GM23338 (cell line): ENCODE measurements around the gene MCMBP. TPM values are rescaled to one million over a fixed set of nuclear protein-coding genes. Genes with fewer than 3 reads are reported as not detected.

ENCODE experiments used
- ATAC-seq: fragments of 200-7000 bp; cut with Tn5 transposase; 3 replicates; pipeline ENCODE4 v1.9.1; 2020
- DNase-seq: peaks from one replicate; pipeline ENCODE4 v3.0.0-alpha.2; 2015; ENCODE audit warnings: low spot score
- H2AFZ ChIP-seq: fragments of 200-600 bp; sonication (generic); 2 replicates; pipeline ENCODE4 v1.8.0; 2016; ENCODE audit warnings: antibody characterized with exemption, mild to moderate bottlenecking, moderate library complexity
- H3F3A ChIP-seq: fragments of 200-600 bp; sonication (generic); replicated peaks from 2 replicates; pipeline ENCODE4 v1.8.0; 2017; ENCODE audit warnings: antibody characterized with exemption, mixed run types, low read depth
- H3K27ac ChIP-seq: fragments of 200-600 bp; sonication (generic); 2 replicates; pipeline ENCODE4 v1.6.1; 2016; ENCODE audit warnings: low read depth
- H3K27me3 ChIP-seq: fragments of 200-600 bp; sonication (generic); 2 replicates; pipeline ENCODE4 v1.8.0; 2016; ENCODE audit warnings: mild to moderate bottlenecking, mixed run types, moderate library complexity; ENCODE audit not compliant: insufficient read depth
- H3K36me3 ChIP-seq: fragments of 200-600 bp; sonication (generic); 2 replicates; pipeline ENCODE4 v1.8.0; 2016; ENCODE audit warnings: mild to moderate bottlenecking; ENCODE audit not compliant: insufficient read depth
- H3K4me1 ChIP-seq: fragments of 200-600 bp; sonication (generic); 2 replicates; pipeline ENCODE4 v1.8.0; 2016; ENCODE audit warnings: mild to moderate bottlenecking, moderate library complexity; ENCODE audit not compliant: insufficient read depth
- H3K4me2 ChIP-seq: fragments of 200-600 bp; sonication (generic); 2 replicates; pipeline ENCODE4 v1.7.1; 2017; ENCODE audit warnings: mixed run types
- H3K4me3 ChIP-seq: fragments of 200-600 bp; sonication (generic); 2 replicates; pipeline ENCODE4 v1.6.1; 2016; ENCODE audit warnings: mixed run types
- H3K79me2 ChIP-seq: fragments of 200-600 bp; sonication (generic); replicated peaks from 2 replicates; pipeline ENCODE4 v1.8.0; 2017; ENCODE audit warnings: mild to moderate bottlenecking; ENCODE audit not compliant: insufficient read depth
- H3K9me2 ChIP-seq: fragments of 200-600 bp; sonication (generic); 2 replicates; pipeline ENCODE4 v1.8.0; 2017; ENCODE audit not compliant: insufficient read depth
- H4K20me1 ChIP-seq: fragments of 200-600 bp; sonication (generic); replicated peaks from 2 replicates; pipeline ENCODE4 v1.8.0; 2017; ENCODE audit warnings: mild to moderate bottlenecking; ENCODE audit not compliant: insufficient read depth
- H3K27ac Mint-ChIP-seq: 2 replicates; pipeline ENCODE4 v1.8.0; 2020; ENCODE audit warnings: inconsistent platforms, mild to moderate bottlenecking, moderate library complexity, mixed read lengths
- H3K27me3 Mint-ChIP-seq: 3 replicates; pipeline ENCODE4 v1.8.0; 2022; ENCODE audit warnings: low read depth, mild to moderate bottlenecking, moderate library complexity, mixed read lengths, inconsistent platforms; ENCODE audit not compliant: insufficient read depth, poor library complexity
- H3K36me3 Mint-ChIP-seq: 3 replicates; pipeline ENCODE4 v1.8.0; 2021; ENCODE audit warnings: low read depth, mild to moderate bottlenecking, inconsistent platforms, moderate library complexity, mixed read lengths
- H3K4me1 Mint-ChIP-seq: 3 replicates; pipeline ENCODE4 v1.8.0; 2020; ENCODE audit warnings: mild to moderate bottlenecking, inconsistent platforms, mixed read lengths
- H3K4me3 Mint-ChIP-seq: 3 replicates; pipeline ENCODE4 v1.8.0; 2021; ENCODE audit warnings: moderate library complexity, mild to moderate bottlenecking, inconsistent platforms, mixed read lengths
- H3K9me3 Mint-ChIP-seq: 3 replicates; pipeline ENCODE4 v1.8.0; 2020; ENCODE audit warnings: moderate library complexity, mild to moderate bottlenecking, inconsistent platforms, mixed read lengths
- CREB1 ChIP-seq: fragments of 250-450 bp; sonication (Bioruptor Pico); IDR thresholded peaks from 2 replicates; pipeline ENCODE4 v1.5.0; 2020; ENCODE audit warnings: low read depth, mild to moderate bottlenecking, moderate library complexity
- EZH2 ChIP-seq: fragments of 200-600 bp; sonication (generic); IDR thresholded peaks from one replicate; pipeline ENCODE4 v1.8.0; 2017; ENCODE audit warnings: antibody characterized with exemption, mild to moderate bottlenecking, low read depth; ENCODE audit not compliant: unreplicated experiment
- EZH2phosphoT487 ChIP-seq: fragments of 200-600 bp; sonication (generic); IDR thresholded peaks from one replicate; pipeline ENCODE4 v1.8.1; 2018; ENCODE audit warnings: antibody characterized with exemption; ENCODE audit not compliant: unreplicated experiment
- JUNB ChIP-seq: IDR thresholded peaks from one replicate; pipeline ENCODE4 v1.6.1; 2016; ENCODE audit warnings: antibody characterized with exemption; ENCODE audit not compliant: unreplicated experiment
- NANOG ChIP-seq: IDR thresholded peaks from 2 replicates; pipeline ENCODE4 v1.6.1; 2016; ENCODE audit warnings: antibody characterized with exemption, borderline replicate concordance
- STAT1 ChIP-seq: IDR thresholded peaks from one replicate; pipeline ENCODE4 v1.6.1; 2016; ENCODE audit warnings: antibody characterized with exemption; ENCODE audit not compliant: unreplicated experiment
- ZNF114 ChIP-seq: fragments of 250-450 bp; sonication (Bioruptor Pico); IDR thresholded peaks from 2 replicates; pipeline ENCODE4 v1.5.0; 2020; ENCODE audit warnings: mild to moderate bottlenecking, moderate library complexity
- ZNF331 ChIP-seq: fragments of 250-450 bp; sonication (Bioruptor Pico); IDR thresholded peaks from 2 replicates; pipeline ENCODE4 v1.5.0; 2020; ENCODE audit warnings: low read depth, mild to moderate bottlenecking, moderate library complexity
- polyA plus RNA-seq: library from polyadenylated mRNA; unstranded; fragments of >200 nt; fragmentation: Nextera tagmentation; extraction: Ambion mirVana; gene quantifications from 2 replicates; pipeline ENCODE4 v1.2.1, GENCODE V29; 2016
- total RNA-seq: library from RNA; depleted of rRNA; stranded (reverse); fragments of >200 nt; shearing (Covaris generic); gene quantifications from 2 replicates; pipeline ENCODE4 v1.2.3, GENCODE V29; 2014
- TF ChIP-seq, protein P1 (sequence below): IDR thresholded peaks from 2 replicates; pipeline ENCODE4 v1.6.1; 2016; ENCODE audit warnings: antibody characterized with exemption
- TF ChIP-seq, protein P2 (sequence below), 2 experiments: fragments of 200-600 bp in 1 of 2; sonication (generic) in 1 of 2; conservative IDR thresholded peaks; 2 replicates each; pipeline versions ENCODE4 v1.5.1 to v1.6.1; 2016 to 2017; ENCODE audit warnings: antibody characterized with exemption in 2 of 2, low read depth in 2 of 2, mild to moderate bottlenecking in 2 of 2, moderate library complexity in 1 of 2
- TF ChIP-seq, protein P3 (sequence below): fragments of 250-450 bp; sonication (Bioruptor Pico); IDR thresholded peaks from 2 replicates; pipeline ENCODE4 v1.5.0; 2020; ENCODE audit warnings: mild to moderate bottlenecking, moderate library complexity

The MCMBP gene
- total and polyA plus RNA-seq, 2 experiments from 2014 or later = 30.9 to 76.6 TPM

DNA sequence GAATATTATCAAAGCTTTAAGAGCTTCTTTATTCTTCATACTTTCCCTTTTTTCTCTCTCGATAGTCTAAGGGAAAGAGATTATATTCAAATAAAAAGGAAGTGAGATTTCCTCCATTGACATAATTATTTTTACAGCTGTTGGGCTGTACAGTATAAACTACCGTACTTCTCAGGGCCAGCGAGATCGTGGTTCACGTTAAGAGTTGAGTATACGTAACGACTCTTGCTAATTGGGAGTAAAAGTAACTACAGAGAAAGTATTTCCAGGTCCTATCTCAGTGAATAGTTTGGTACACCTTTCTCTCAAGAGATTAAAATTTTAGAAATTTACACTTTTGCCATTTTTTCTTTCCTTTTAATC lies 89.0 kb downstream of the MCMBP start:
- no peak overlapping the region for H3K4me2 ChIP-seq
- no peaks in the 10 kb centered on the region for H3K79me2 ChIP-seq
- Mint-ChIP-seq H3K27me3 (peaks cover 10% of the 10 kb centered on the region), H3K36me3 (no peaks in the 10 kb centered on the region), H3K4me1 (peaks cover 38% of the 10 kb centered on the region), H3K4me3 (no peak overlapping the region), H3K9me3 (no peaks in the 10 kb centered on the region), H3K27ac (no peak overlapping the region)
- no peak overlapping the region for H3K4me3 ChIP-seq
- ATAC-seq = no peak
- H4K20me1 ChIP-seq = no peaks in the 10 kb centered on the region
- no peak overlapping the region for H2AFZ ChIP-seq
- no peak overlapping the region for H3K27ac ChIP-seq
- H3F3A ChIP-seq = no peaks in the 10 kb centered on the region; the same call in 1 of the 2 replicates
- peaks cover 22% of the 10 kb centered on the region for H3K4me1 ChIP-seq
- DNase-seq = no peak
- no peaks in the 10 kb centered on the region for H3K9me2 ChIP-seq
- no peaks in the 10 kb centered on the region for H3K27me3 ChIP-seq
- no peaks in the 10 kb centered on the region for H3K36me3 ChIP-seq
- no peak for TF ChIP-seq STAT1

DNA sequence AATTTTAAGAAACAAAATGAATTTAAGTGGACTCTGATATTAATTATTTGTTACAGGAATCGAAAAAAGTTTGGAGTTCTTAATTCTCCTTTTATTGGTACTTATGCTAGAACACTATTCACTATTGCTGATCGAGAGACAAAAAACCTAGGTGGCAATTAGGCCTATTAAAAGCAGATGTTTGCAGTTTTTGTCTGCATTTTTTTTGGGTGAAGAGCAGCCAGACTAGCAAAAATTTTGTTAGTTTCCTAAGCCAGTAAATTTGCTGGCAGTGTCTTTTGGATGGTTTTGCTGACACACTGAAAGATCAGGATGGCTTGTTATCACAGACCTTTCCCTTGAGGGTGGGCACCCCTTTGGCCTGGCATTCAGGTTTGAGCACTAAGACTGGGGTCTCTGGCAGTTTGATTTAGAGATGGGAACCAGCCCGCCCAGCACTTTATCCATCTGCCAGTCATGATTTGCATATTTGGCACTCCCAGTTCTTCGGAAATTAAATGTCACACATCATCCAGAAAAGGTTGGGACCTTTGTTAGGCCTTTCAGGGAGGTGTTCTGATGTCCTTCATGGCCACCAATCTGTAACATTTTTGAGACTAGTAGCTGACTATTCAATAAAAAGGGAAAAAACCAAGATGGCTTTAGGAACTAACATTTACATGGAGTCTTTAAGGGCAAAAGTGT lies 89.5 kb downstream of the MCMBP start:
- Histone ChIP-seq H3K4me3 (no peak overlapping the region), H3K4me2 (no peak overlapping the region), H3F3A (no peaks in the 10 kb centered on the region; the same call in 1 of the 2 replicates), H3K9me2 (no peaks in the 10 kb centered on the region), H4K20me1 (no peaks in the 10 kb centered on the region), H2AFZ (no peak overlapping the region), H3K36me3 (no peaks in the 10 kb centered on the region), H3K4me1 (peaks cover 22% of the 10 kb centered on the region), H3K79me2 (no peaks in the 10 kb centered on the region), H3K27ac (no peak overlapping the region), H3K27me3 (no peaks in the 10 kb centered on the region)
- DNase-seq = no peak
- no peak overlapping the region for H3K27ac Mint-ChIP-seq
- H3K36me3 Mint-ChIP-seq = no peaks in the 10 kb centered on the region
- no peaks in the 10 kb centered on the region for H3K9me3 Mint-ChIP-seq
- peaks cover 10% of the 10 kb centered on the region for H3K27me3 Mint-ChIP-seq
- H3K4me3 Mint-ChIP-seq = no peak overlapping the region
- H3K4me1 Mint-ChIP-seq = peaks cover 37% of the 10 kb centered on the region
- ATAC-seq = no peak
- no peak for TF ChIP-seq ZNF114 (CRISPR knock-in tag)
- TF ChIP-seq ZNF331 (CRISPR knock-in tag) = no peak
- TF ChIP-seq, protein P1, sequence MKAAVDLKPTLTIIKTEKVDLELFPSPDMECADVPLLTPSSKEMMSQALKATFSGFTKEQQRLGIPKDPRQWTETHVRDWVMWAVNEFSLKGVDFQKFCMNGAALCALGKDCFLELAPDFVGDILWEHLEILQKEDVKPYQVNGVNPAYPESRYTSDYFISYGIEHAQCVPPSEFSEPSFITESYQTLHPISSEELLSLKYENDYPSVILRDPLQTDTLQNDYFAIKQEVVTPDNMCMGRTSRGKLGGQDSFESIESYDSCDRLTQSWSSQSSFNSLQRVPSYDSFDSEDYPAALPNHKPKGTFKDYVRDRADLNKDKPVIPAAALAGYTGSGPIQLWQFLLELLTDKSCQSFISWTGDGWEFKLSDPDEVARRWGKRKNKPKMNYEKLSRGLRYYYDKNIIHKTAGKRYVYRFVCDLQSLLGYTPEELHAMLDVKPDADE = no peak
- TF ChIP-seq, protein P2, sequence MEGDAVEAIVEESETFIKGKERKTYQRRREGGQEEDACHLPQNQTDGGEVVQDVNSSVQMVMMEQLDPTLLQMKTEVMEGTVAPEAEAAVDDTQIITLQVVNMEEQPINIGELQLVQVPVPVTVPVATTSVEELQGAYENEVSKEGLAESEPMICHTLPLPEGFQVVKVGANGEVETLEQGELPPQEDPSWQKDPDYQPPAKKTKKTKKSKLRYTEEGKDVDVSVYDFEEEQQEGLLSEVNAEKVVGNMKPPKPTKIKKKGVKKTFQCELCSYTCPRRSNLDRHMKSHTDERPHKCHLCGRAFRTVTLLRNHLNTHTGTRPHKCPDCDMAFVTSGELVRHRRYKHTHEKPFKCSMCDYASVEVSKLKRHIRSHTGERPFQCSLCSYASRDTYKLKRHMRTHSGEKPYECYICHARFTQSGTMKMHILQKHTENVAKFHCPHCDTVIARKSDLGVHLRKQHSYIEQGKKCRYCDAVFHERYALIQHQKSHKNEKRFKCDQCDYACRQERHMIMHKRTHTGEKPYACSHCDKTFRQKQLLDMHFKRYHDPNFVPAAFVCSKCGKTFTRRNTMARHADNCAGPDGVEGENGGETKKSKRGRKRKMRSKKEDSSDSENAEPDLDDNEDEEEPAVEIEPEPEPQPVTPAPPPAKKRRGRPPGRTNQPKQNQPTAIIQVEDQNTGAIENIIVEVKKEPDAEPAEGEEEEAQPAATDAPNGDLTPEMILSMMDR (conservative IDR thresholded peaks at IDR 0.05; ENCODE audit: low read depth in 2 of 2) = no peak
- no peak for TF ChIP-seq EZH2phosphoT487
- TF ChIP-seq CREB1 (CRISPR knock-in tag) = no peak
- TF ChIP-seq, protein P3, sequence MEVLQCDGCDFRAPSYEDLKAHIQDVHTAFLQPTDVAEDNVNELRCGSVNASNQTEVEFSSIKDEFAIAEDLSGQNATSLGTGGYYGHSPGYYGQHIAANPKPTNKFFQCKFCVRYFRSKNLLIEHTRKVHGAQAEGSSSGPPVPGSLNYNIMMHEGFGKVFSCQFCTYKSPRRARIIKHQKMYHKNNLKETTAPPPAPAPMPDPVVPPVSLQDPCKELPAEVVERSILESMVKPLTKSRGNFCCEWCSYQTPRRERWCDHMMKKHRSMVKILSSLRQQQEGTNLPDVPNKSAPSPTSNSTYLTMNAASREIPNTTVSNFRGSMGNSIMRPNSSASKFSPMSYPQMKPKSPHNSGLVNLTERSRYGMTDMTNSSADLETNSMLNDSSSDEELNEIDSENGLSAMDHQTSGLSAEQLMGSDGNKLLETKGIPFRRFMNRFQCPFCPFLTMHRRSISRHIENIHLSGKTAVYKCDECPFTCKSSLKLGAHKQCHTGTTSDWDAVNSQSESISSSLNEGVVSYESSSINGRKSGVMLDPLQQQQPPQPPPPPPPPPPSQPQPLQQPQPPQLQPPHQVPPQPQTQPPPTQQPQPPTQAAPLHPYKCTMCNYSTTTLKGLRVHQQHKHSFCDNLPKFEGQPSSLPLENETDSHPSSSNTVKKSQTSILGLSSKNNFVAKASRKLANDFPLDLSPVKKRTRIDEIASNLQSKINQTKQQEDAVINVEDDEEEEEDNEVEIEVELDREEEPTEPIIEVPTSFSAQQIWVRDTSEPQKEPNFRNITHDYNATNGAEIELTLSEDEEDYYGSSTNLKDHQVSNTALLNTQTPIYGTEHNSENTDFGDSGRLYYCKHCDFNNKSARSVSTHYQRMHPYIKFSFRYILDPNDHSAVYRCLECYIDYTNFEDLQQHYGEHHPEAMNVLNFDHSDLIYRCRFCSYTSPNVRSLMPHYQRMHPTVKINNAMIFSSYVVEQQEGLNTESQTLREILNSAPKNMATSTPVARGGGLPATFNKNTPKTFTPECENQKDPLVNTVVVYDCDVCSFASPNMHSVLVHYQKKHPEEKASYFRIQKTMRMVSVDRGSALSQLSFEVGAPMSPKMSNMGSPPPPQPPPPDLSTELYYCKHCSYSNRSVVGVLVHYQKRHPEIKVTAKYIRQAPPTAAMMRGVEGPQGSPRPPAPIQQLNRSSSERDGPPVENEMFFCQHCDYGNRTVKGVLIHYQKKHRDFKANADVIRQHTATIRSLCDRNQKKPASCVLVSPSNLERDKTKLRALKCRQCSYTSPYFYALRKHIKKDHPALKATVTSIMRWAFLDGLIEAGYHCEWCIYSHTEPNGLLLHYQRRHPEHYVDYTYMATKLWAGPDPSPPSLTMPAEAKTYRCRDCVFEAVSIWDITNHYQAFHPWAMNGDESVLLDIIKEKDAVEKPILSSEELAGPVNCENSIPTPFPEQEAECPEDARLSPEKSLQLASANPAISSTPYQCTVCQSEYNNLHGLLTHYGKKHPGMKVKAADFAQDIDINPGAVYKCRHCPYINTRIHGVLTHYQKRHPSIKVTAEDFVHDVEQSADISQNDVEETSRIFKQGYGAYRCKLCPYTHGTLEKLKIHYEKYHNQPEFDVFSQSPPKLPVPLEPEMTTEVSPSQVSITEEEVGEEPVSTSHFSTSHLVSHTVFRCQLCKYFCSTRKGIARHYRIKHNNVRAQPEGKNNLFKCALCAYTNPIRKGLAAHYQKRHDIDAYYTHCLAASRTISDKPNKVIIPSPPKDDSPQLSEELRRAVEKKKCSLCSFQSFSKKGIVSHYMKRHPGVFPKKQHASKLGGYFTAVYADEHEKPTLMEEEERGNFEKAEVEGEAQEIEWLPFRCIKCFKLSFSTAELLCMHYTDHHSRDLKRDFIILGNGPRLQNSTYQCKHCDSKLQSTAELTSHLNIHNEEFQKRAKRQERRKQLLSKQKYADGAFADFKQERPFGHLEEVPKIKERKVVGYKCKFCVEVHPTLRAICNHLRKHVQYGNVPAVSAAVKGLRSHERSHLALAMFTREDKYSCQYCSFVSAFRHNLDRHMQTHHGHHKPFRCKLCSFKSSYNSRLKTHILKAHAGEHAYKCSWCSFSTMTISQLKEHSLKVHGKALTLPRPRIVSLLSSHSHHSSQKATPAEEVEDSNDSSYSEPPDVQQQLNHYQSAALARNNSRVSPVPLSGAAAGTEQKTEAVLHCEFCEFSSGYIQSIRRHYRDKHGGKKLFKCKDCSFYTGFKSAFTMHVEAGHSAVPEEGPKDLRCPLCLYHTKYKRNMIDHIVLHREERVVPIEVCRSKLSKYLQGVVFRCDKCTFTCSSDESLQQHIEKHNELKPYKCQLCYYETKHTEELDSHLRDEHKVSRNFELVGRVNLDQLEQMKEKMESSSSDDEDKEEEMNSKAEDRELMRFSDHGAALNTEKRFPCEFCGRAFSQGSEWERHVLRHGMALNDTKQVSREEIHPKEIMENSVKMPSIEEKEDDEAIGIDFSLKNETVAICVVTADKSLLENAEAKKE = no peak
- no peak for TF ChIP-seq STAT1
- TF ChIP-seq JUNB = no peak
- TF ChIP-seq EZH2 = no peak
- no peak for TF ChIP-seq NANOG
